ENCODE data around the gene SLC29A4.
"Not testable (repeated sequence)": the region's sequence is repeated elsewhere in the genome, so short reads cannot be mapped to it uniquely, and the experiment has no call there.

Gene SLC29A4

DNA sequence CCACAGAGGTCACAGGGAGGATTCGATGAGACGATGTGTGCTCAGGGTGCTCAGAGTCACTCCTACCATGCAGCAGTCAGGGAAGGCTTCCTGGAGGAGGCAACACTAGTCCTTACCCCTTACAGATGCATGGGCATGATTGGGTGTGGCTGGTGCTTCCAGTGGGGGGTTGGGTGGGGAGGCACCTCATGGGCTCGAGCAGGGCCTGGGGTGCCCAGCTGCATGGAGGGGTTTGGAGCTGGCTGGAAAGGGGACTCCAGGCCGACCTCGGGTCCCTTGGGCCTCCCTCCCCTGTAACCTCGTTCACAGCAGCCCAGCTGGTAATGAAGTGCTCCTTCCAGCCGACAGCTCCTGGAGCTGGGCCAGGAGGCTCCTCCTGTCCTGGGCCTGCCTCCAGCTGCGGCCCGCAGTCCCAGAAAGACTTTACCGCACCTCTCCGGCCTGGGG, 7.7 kb upstream of the SLC29A4 start:
- not testable (repeated sequence) for DNase-seq (ENCODE audit: low read depth)

GRCh38 chr7:5275510-5275909, 7.2 kb upstream of the SLC29A4 start:
- not testable (repeated sequence) for DNase-seq (ENCODE audit: low read depth)

DNA sequence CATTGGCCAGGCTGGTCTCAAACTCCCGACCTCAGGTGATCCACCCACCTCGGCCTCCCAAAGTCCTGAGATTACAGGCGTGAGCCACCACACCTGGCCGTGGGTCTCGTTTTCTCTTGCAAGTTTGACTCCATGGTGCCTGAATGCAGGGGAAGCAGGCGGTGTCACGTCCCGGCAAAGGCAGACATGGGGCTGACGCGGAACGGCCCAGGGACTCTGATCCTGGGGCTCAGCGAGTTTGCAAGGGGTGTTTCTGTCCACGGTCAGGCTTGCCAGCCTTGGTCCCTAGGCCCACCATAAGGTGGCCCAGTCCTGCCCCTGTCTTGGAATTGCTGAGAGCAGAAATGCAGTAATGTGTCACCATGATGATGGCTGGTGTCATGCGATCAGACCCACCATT, 6.6 kb upstream of the SLC29A4 start:
- not testable (repeated sequence) for DNase-seq (ENCODE audit: low read depth)

DNA sequence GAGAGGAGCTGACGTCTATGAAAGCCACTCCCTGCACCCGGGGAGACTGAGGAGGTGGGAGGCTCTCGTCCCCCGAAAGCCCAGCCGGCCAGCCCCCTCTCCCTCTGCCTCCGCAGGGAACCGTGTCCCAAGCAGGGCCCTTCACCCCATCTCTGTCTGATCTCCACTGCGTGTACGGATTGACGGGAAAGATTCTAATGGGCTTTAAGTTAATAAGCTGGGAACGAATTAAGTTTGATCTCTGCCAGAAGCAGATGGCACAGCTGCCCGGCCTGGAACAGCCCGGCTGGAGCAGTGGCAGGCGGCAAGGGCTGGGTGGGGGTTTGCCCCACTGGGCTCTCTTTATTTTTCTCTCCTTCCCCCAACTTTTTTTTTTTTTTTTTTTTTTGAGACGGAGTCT, 6.1 kb upstream of the SLC29A4 start:
- DNase-seq (ENCODE audit: low read depth) = no peak

- DNase-seq (ENCODE audit: low read depth) = no peak
Observed at GRCh38 chr7:5278766-5279165, 4.0 kb upstream of the SLC29A4 start.

- no peak for DNase-seq (ENCODE audit: low read depth)
Observed at GRCh38 chr7:5279734-5280133, 3.0 kb upstream of the SLC29A4 start.

GRCh38 chr7:5281598-5282500, 894 bp upstream of the SLC29A4 start:
- DNase-seq (ENCODE audit: low read depth) = not testable (repeated sequence)

DNA sequence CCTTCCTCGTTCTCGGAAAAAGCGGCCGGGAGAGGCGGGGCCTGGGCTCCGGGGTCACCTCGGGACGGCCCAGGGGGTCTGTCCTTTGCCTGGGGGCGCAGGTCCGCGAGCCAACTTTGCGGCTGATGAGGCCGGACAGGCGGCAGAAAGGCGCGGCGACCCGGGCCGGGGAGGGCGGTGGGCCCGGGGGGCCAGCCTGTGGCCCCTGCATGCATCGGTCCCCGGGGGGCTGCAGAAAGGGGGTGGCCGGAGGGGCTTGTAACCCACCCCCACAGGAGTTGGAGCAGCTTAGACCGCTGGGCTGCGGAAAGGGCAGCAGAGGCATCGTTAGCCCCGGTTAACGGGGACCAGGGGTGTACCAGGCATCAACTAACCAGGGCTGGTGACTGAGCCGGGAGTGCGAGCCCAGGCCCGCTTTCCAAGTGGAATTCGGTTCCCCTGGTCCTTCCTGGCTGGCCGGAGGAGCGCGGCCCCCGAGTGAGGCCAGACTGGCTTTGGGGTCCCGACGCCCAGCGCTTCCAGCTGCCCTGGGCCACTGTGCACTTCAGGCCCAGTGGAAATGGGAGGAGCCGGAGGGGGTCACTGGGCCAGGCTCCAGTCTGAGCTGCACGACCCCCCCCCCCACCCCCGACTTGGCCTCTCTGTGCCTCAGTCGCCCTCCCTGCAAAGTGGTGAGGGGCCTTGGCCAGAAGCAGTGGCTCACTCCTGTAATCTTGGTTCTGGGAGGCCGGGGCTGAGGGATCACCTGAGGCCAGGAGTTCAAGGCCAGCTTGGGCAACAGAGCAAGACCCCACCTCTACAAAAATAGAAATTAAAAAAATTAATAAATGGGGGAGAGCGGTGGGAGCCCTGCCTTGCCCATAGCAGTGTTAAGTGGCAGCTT, 919 bp downstream of the SLC29A4 start:
- DNase-seq (ENCODE audit: low read depth) = no peak

DNA sequence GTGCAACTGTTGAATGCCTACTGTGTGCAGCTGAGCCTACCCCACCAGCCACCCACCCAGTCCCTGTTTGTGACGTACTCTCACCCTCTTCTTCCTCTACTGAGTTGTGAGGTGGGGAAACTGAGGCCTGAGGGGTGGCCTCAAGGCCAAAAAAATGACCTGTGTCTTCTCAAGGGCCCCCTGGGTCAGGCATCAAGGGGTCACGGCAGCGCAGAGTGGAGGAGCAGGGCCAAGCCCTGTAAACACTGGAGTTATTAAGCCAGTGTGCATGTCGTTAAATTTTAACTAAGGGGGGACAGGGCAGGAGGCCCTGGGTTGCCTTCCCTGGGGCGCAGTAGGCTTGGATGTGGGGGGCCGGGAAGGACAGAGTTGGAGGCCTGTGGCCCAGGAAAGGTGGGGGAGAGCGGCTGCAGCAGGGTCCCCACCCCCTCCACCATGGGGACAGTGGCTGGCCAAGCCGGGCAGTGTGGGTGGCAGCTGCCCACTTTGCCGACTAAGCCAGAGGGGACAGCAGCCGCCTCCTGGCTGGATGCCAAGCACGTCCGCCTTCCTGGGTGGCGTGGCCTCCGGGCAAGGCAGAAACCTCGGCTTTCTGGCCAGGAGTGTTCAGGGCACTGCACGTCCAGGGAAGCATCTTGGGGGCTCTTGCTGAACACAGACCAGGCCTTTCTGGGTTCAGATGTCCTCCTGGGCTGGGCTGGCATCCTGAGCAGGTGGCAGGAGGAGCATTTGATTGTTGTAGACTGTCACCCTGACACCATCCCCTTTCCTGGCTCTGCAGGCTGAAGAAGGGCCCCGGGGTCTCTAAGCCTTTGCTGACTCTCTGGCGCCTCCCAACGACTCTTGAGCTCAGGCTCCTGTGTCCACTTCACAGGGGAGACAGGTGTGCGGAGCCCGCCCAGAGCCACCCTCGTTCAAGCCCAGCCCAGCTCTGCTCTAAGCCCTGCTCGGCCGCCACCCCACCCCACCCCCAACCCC, 1.9 kb downstream of the SLC29A4 start:
- no peak for DNase-seq (ENCODE audit: low read depth)

- no peak for DNase-seq (ENCODE audit: low read depth)
Observed at GRCh38 chr7:5286933-5287332, 4.2 kb downstream of the SLC29A4 start.

GRCh38 chr7:5287373-5287772, 4.6 kb downstream of the SLC29A4 start:
- not testable (repeated sequence) for DNase-seq (ENCODE audit: low read depth)

GRCh38 chr7:5287802-5288201, 5.1 kb downstream of the SLC29A4 start:
- DNase-seq (ENCODE audit: low read depth) = no peak

GRCh38 chr7:5288560-5288959, 5.8 kb downstream of the SLC29A4 start:
- DNase-seq (ENCODE audit: low read depth) = not testable (repeated sequence)

GRCh38 chr7:5289355-5289754, 6.6 kb downstream of the SLC29A4 start:
- DNase-seq (ENCODE audit: low read depth) = no peak

DNA sequence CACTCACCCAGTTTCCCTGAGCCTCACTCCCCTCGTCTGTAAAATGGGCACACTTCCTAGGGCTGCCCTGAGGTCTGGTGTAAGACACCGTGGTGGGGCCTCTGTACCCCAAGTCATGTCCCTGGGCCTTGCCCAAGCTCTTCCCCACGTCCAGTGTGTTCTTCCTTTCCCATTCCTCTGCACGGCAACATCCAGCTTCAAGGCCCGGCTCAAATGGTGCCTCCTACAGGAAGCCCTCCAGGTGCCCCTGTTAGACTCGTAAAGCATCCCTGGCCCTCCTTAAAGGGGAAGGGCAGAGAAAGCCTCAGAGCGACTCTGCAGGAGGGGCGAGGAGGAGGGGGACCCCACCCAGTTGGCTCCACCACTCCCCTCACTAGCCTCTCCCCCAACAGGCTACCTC, 8.6 kb downstream of the SLC29A4 start:
- DNase-seq (ENCODE audit: low read depth) = no peak

GRCh38 chr7:5291711-5292335, 9.1 kb downstream of the SLC29A4 start:
- not testable (repeated sequence) for DNase-seq (ENCODE audit: low read depth)

DNA sequence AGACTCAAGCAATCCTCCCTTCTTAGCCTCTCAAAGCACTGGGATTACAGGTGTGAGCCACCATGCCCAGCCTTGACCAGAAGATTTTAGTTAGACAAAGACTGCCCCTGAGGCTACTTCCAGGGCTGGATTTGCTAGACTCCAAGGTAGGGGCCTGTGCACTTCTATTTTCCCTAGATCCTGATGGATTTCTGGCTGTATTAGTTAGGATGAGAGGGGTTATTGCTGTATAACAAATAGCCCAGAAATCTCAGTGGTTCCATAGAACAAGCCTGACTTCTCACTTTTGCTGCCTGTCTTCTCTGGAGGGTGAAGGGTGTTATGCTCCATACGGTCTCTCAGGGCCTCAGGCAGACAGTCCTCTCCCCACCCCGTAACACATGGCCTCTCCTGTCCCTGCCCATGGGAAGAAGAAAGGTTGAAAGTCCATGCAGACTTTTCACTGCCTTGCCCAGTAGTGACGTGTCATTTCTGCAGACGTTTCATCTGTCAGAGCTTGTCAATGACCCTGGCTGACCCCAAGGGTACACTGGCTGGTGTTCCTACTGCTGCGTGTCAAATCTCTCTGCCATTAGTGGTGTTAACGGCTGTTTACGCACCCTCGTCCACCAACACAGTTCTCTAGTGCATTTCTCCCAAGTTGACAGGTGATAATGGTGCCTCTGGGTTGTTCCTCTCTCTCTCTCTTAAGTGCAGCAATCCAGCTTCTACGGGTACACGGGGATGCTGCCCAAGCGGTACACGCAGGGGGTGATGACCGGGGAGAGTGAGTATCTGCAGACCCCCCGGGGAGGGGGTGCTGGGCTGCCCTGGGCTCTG, 11.6 kb downstream of the SLC29A4 start:
- no peak for DNase-seq (ENCODE audit: low read depth)

GRCh38 chr7:5295039-5296014, 12.6 kb downstream of the SLC29A4 start:
- no peak for DNase-seq (ENCODE audit: low read depth)

DNA sequence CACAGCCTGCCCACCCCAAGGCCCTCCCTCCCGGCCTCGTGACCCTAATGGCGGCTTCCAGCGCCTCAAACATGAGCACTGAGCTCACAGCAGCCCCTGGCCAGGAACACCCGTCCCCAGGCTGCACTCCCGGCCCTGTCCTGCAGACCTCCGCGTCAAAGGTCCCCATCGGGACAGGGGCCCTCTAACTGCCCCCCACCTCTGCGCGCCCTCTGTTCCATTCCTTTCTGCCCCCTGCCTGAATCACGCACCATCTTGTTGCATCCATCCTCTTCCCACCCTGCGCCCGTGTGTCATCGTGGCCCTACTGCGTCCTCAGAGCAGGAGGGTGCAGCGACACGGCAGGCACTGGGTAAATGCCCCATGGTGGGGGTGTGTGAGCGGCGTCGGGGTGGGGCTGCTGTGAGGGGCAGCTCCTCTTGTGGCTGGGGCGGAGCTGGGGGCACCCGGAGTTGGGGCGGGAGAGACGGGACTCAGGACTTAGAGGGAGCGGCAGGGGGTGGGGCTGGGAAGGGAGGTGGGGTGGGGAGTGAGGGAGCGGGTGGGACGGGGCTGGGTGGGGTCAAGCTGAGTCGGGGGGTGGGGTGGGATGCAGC, 13.4 kb downstream of the SLC29A4 start:
- no peak for DNase-seq (ENCODE audit: low read depth)

All from stimulated activated CD8-positive, alpha-beta memory T cell treated with anti-CD3 and anti-CD28 coated beads, Interleukin-7, amount 100 ng/mL, for 24 hours (primary cell).